AML-193 (cell line): ENCODE measurements around the gene S100Z.

Experiments used
- DNase-seq, 2 experiments: peaks; one replicate each; lab custom pipeline; 2025; lab: John Stamatoyannopoulos, UW

Gene S100Z

DNA sequence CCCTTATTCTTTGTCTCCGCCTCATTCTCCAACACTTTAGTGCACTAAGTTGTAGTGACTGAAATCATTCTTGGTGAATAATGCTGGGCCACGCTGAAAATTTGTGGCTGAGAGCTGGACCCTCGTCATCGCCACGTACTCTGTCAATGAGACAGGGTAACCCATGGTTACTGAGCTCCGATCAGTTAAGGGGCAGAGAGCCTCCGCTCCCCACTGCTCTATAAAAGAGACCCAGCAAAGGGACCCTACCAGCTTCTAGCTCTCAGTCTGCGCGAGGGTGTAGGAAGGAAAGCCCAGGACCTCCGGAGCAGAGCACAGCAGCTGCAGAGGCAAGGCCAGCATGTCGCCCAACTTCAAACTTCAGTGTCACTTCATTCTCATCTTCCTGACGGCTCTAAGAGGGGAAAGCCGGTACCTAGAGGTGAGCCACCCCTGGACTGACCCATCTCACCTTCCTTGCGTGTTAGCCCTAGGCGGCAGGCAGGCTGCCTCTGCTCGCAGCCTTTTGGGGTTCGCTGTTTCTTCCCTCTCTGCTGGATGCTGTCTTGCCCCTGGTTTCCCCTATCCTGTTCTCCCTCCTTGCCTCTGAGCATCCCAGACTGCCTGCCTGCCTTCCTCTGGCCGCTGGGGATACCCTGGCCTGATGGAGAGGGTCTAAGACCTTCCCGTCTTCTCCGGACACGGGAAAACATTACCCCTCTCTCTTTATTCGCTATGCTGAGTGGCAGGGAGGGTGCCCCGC lies 103.2 kb downstream of the S100Z start, which contains the start of gene CRHBP:
Gene CRHBP (plus strand): TSS at position 251 of the 742 bp plus-strand sequence. CDS start 90 bp downstream, at position 341.
- no peak for DNase-seq

DNA sequence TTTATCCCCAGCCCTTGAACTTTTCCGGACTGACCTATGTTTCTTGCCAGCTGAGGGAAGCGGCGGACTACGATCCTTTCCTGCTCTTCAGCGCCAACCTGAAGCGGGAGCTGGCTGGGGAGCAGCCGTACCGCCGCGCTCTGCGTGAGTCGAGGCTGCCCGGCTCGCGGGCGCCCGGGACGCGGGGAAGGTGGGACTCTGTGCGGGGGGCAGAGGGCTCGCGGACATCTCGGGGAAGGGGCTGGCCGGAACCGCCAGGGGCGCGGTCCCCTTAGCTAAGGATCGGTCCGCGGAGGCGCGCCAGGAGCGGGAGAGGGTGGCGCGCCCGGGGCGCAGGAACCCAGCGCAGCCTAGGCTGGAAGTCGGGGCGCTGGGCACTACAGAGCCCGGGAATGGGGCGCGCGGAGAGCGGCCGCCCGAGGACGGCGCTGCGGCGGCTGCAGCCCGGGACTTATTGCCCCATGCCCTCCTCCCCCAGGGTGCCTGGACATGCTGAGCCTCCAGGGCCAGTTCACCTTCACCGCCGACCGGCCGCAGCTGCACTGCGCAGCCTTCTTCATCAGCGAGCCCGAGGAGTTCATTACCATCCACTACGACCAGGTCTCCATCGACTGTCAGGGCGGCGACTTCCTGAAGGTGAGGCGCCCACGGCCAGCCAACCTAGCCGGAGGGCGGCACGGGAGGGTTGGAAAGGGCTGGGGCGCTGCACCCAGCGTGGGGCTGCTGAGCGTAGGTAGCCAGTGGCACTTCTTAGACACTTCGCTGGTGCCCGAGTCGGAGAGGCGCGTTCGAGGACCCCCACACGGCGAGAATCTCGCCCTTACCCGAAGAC lies 104.0 kb downstream of the S100Z start:
- DNase-seq = no peak

DNA sequence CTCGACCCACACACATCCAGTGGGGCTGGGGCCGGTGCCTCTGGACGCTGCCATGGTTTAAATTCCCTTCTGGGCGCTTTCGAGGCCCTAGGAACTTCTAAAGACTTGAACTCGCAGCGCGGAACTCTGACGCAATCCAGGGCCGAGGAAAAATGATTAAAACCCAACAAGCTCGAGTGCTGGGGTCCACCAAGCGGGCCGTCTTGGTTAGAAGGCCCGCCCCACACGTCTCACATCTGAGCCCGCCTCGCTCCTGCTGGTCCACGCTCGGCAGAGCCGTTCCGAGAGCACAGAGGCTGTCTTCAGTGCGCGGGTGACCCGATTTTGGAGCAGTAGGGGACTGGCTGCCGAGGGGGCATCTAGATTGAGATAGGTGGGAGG lies 104.6 kb downstream of the S100Z start:
- DNase-seq = no peak

DNA sequence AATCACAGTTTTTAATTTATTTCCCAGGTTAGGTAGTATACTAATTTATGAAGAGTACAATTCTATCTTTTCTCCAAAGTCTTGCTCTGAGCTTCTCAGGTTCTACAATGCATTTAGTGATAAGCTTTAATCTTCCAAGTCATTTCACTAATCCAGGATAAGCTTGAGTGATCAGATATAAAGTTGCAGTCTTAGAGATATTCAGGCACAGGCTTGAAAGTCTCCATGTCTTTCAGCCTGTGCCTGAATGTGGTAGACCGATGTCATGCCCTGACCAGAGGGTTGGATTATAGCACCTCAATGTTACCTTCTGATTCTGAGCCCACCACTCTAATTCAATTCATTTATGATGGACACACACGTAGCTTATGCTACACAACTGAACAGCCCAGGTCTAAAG lies 106.2 kb downstream of the S100Z start:
- DNase-seq = no peak

DNA sequence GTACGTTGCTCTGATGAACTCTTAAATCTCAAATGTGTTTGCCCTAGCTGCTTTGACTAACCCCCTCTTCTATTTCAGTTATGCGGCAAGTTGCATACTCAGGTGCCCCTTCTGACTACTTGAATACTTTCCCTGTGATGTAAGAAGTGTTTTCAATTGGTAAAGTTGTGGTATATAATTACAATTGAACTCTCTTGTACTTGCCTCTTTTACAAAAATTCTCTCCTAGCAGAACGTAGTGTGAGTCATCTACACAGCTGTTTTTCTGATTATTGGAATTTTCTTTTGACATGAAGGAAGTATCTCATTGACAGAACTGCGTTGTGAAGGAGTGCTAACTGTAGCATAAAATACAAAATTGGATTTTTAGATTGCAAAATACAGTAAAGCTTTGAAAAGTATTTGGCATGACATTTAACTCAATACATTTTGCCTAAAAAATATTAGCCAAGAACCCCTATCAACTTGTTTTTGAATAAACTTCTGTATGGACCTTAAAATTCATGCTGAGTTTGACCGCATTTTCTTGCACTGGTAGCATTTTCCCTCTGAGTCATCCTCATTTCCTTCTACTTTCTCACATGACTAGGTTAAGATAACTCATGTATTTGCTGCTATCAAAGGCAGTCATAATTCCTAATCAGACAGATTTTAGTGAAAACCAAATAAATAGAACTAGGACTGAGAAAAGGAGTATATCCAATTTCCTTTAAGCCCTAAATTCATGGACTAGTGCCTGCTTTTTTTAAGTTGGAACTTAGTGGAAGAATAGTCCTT lies 109.4 kb downstream of the S100Z start:
- DNase-seq = peak; percentile 59 to 69

DNA sequence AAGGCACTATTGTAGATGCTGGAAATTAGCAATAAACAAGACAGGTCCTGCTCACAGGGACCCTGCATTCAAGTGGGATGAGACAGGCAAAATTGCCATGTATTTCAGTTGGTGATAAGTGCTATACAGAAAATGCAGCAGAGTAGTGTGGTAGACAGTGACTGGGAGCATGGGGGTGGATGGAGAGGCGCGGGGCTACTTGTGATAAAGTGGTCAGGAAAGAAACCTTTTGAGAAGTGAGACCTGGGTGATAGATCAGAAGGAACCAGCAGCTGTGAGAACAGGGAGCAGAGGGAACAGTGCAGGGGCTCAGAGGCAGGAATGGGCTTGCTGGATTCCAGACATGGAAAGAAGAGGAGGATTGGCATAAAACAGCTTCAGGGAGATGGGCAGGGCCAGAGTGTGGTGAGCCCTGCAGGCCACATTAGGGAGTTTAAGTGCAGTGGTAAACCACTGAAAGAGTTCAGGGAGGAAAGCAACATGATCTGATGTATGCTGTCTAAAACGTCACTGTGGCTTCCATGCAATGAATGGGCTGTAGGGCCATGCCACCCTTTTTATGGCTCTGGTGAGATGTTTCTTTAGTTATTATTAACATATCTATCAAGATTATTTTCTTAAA lies 110.3 kb downstream of the S100Z start:
- no peak for DNase-seq

DNA sequence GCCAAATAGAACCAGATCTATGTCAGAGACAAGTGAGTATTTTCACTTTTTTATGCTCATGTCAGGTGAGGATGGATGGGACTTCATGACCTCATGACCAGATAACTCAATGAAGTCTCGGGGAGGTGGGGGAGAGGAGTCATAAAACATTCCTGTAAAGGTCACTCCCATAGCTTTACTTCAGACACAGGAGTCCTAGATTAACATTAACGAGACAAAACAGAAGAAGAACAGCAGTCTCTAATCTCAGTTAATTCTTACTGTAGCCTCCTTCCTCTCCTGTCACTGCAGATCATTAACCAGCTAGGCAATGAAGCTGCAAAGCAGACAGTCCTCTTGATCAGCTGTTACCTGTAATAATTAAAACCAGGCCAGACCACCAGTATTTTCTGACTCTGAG lies 114.2 kb downstream of the S100Z start:
- DNase-seq = no peak
